HepG2 (cell line): Measurements from ENCODE around the gene RNF114. TPM values are rescaled to one million over a fixed set of nuclear protein-coding genes. Genes with fewer than 3 reads are reported as not detected.

ENCODE experiments used
- HDAC6 ChIP-seq: fragments of 200-600 bp; sonication (generic); IDR thresholded peaks from 2 replicates; pipeline ENCODE4 v1.7.0; 2017; ENCODE audit warnings: mild to moderate bottlenecking, antibody characterized with exemption, low read length, low read depth
- KDM5B ChIP-seq: sonication (generic); formaldehyde crosslinking; IDR thresholded peaks from 2 replicates; pipeline ENCODE4 v1.4.0; 2020; ENCODE audit warnings: missing genetic modification reagents, mild to moderate bottlenecking, borderline replicate concordance
- MAFF ChIP-seq: IDR thresholded peaks from 2 replicates; pipeline ENCODE4 v1.6.1; 2011; ENCODE audit warnings: low read depth, low read length, improper control_type of control experiment
- PHF20 ChIP-seq: sonication (generic); formaldehyde crosslinking; IDR thresholded peaks from 2 replicates; pipeline ENCODE4 v1.5.0; 2020; ENCODE audit warnings: mild to moderate bottlenecking, missing genetic modification reagents
- PITX1 ChIP-seq: sonication (generic); formaldehyde crosslinking; IDR thresholded peaks from 2 replicates; pipeline ENCODE4 v1.5.1; 2020; ENCODE audit warnings: mild to moderate bottlenecking, missing genetic modification reagents
- SMYD3 ChIP-seq: sonication (generic); formaldehyde crosslinking; IDR thresholded peaks from 2 replicates; pipeline ENCODE4 v1.8.1; 2023; ENCODE audit warnings: mild to moderate bottlenecking, missing genetic modification reagents
- ZBTB1 ChIP-seq: sonication (generic); formaldehyde crosslinking; IDR thresholded peaks from 2 replicates; pipeline ENCODE4 v1.4.0; 2020; ENCODE audit warnings: missing genetic modification reagents, borderline replicate concordance
- ZBTB49 ChIP-seq: sonication (generic); formaldehyde crosslinking; IDR thresholded peaks from 2 replicates; pipeline ENCODE4 v1.4.0; 2020; ENCODE audit warnings: missing genetic modification reagents, borderline replicate concordance
- ZC3H13 ChIP-seq: sonication (generic); formaldehyde crosslinking; IDR thresholded peaks from 2 replicates; pipeline ENCODE4 v1.8.1; 2023; ENCODE audit warnings: mild to moderate bottlenecking, missing genetic modification reagents, moderate library complexity
- ZFP82 ChIP-seq: sonication (generic); formaldehyde crosslinking; IDR thresholded peaks from 2 replicates; pipeline ENCODE4 v1.5.1; 2020; ENCODE audit warnings: mild to moderate bottlenecking, missing genetic modification reagents, borderline replicate concordance
- ZNF644 ChIP-seq: IDR thresholded peaks from 2 replicates; pipeline ENCODE4 v1.6.1; 2016; ENCODE audit warnings: low read depth
- ZZZ3 ChIP-seq: sonication (generic); formaldehyde crosslinking; IDR thresholded peaks from 2 replicates; pipeline ENCODE4 v1.4.0; 2020; ENCODE audit warnings: missing genetic modification reagents, mild to moderate bottlenecking, borderline replicate concordance
- polyA plus RNA-seq, 8 experiments: library from polyadenylated mRNA; depleted of rRNA in 3 of 8; stranded (reverse) in 7 of 8; unstranded in 1 of 8; fragments of >200 nt; fragmentation: Illumina TruSeq in 4 of 8; extraction: Trizol in 4 of 8; gene quantifications; 2 replicates each; pipeline versions ENCODE4 v1.2.1 to v1.2.3, GENCODE V29; 2011 to 2016; ENCODE audit warnings: low read depth in 4 of 8, missing spikeins in 1 of 8, mixed read lengths in 1 of 8; ENCODE audit not compliant: insufficient read depth in 1 of 8
- total RNA-seq, 5 experiments: library from RNA; depleted of rRNA; stranded (reverse); fragments of >200 nt; fragmentation: Illumina TruSeq; extraction: Trizol; gene quantifications; 2 replicates each; pipeline ENCODE4 v1.2.3, GENCODE V29; 2016; ENCODE audit warnings: low read depth in 1 of 5
- TF ChIP-seq, protein P1 (sequence below): sonication (generic); formaldehyde crosslinking; IDR thresholded peaks from 2 replicates; pipeline ENCODE4 v1.4.0; 2020; ENCODE audit warnings: low read depth, missing genetic modification reagents
- TF ChIP-seq, protein P2 (sequence below): sonication (generic); formaldehyde crosslinking; IDR thresholded peaks from one replicate; pipeline ENCODE4 v1.5.1; 2020; ENCODE audit warnings: mild to moderate bottlenecking, missing genetic modification reagents; ENCODE audit errors: not compliant biosample characterization

Gene RNF114
- total and polyA plus RNA-seq, 2 of the 13 experiments (the other 11 are each of a cell fraction or from before 2014, with no cell fraction given) = 119 to 126 TPM

DNA sequence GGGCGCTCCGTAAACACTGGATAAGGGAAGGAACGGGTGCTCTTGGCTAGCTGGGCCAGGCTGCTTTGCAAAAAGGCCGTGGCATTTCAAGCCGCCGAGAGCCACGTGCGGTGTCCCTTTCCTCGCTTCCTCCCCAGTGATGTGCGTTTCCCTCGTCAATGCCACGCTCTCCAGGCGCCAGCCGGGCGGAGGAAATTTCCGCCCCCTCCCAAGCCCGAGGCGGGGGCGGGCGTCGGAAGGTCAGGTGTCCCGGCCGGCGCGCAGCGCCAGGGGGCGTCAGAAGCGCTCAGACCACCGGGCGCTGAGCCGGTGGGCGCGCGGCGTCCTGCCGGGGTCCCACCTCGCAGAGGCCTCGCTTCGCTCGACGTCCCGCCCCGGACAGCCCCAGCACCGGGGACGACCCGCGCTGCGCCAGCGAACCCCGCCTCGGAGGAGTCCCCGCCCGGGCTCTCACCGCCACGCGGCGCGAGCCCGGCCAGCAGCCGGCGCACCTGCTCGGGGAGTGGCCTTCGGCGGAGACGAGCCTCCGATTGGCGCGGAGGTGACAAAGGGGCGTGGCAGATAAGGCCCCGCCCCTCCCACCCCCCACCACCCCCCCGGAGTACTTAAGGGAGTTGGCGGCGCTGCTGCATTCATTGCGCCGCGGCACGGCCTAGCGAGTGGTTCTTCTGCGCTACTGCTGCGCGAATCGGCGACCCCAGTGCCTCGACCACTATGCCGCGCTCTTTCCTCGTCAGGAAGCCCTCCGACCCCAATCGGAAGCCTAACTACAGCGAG lies 46.3 kb downstream of the RNF114 start, which contains the start of gene SNAI1 (continued):
- TF ChIP-seq, protein P1, sequence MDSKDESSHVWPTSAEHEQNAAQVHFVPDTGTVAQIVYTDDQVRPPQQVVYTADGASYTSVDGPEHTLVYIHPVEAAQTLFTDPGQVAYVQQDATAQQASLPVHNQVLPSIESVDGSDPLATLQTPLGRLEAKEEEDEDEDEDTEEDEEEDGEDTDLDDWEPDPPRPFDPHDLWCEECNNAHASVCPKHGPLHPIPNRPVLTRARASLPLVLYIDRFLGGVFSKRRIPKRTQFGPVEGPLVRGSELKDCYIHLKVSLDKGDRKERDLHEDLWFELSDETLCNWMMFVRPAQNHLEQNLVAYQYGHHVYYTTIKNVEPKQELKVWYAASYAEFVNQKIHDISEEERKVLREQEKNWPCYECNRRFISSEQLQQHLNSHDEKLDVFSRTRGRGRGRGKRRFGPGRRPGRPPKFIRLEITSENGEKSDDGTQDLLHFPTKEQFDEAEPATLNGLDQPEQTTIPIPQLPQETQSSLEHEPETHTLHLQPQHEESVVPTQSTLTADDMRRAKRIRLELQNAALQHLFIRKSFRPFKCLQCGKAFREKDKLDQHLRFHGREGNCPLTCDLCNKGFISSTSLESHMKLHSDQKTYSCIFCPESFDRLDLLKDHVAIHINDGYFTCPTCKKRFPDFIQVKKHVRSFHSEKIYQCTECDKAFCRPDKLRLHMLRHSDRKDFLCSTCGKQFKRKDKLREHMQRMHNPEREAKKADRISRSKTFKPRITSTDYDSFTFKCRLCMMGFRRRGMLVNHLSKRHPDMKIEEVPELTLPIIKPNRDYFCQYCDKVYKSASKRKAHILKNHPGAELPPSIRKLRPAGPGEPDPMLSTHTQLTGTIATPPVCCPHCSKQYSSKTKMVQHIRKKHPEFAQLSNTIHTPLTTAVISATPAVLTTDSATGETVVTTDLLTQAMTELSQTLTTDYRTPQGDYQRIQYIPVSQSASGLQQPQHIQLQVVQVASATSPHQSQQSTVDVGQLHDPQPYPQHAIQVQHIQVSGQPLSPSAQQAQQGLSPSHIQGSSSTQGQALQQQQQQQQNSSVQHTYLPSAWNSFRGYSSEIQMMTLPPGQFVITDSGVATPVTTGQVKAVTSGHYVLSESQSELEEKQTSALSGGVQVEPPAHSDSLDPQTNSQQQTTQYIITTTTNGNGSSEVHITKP (CRISPR knock-in tag) = 0 out of 2 replicates have a peak, but pooled peaks have one; percentile 43
- TF ChIP-seq, protein P2, sequence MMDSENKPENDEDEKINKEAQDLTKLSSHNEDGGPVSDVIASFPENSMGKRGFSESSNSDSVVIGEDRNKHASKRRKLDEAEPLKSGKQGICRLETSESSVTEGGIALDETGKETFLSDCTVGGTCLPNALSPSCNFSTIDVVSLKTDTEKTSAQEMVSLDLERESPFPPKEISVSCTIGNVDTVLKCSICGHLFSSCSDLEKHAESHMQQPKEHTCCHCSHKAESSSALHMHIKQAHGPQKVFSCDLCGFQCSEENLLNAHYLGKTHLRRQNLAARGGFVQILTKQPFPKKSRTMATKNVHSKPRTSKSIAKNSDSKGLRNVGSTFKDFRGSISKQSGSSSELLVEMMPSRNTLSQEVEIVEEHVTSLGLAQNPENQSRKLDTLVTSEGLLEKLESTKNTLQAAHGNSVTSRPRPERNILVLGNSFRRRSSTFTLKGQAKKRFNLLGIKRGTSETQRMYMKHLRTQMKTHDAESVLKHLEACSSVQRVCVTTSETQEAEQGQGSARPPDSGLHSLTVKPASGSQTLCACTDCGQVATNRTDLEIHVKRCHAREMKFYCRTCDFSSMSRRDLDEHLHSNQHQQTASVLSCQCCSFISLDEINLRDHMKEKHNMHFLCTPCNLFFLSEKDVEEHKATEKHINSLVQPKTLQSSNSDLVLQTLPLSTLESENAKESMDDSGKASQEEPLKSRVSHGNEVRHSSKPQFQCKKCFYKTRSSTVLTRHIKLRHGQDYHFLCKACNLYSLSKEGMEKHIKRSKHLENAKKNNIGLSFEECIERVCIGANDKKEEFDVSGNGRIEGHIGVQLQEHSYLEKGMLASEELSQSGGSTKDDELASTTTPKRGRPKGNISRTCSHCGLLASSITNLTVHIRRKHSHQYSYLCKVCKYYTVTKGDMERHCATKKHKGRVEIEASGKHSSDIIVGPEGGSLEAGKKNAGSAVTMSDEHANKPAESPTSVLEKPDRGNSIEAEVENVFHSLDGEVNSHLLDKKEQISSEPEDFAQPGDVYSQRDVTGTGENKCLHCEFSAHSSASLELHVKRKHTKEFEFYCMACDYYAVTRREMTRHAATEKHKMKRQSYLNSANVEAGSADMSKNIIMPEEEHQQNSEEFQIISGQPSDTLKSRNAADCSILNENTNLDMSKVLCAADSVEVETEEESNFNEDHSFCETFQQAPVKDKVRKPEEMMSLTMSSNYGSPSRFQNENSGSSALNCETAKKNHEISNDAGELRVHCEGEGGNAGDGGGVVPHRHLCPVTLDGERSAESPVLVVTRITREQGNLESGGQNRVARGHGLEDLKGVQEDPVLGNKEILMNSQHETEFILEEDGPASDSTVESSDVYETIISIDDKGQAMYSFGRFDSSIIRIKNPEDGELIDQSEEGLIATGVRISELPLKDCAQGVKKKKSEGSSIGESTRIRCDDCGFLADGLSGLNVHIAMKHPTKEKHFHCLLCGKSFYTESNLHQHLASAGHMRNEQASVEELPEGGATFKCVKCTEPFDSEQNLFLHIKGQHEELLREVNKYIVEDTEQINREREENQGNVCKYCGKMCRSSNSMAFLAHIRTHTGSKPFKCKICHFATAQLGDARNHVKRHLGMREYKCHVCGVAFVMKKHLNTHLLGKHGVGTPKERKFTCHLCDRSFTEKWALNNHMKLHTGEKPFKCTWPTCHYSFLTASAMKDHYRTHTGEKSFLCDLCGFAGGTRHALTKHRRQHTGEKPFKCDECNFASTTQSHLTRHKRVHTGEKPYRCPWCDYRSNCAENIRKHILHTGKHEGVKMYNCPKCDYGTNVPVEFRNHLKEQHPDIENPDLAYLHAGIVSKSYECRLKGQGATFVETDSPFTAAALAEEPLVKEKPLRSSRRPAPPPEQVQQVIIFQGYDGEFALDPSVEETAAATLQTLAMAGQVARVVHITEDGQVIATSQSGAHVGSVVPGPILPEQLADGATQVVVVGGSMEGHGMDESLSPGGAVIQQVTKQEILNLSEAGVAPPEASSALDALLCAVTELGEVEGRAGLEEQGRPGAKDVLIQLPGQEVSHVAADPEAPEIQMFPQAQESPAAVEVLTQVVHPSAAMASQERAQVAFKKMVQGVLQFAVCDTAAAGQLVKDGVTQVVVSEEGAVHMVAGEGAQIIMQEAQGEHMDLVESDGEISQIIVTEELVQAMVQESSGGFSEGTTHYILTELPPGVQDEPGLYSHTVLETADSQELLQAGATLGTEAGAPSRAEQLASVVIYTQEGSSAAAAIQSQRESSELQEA (CRISPR knock-in tag) = no peak
- TF ChIP-seq MAFF (no peak), ZBTB49 (CRISPR knock-in tag) (peak; percentile 66; the same call in 1 of the 2 replicates), ZBTB1 (CRISPR knock-in tag) (peak; percentile 84; the same call in 1 of the 2 replicates), HDAC6 (no peak), ZC3H13 (CRISPR knock-in tag) (peak; percentile 97), PITX1 (CRISPR knock-in tag) (peak; percentile 70; the same call in 1 of the 2 replicates), KDM5B (CRISPR knock-in tag) (peak; percentile 92; the same call in 1 of the 2 replicates), ZFP82 (CRISPR knock-in tag) (peak; percentile 96; the same call in 1 of the 2 replicates), PHF20 (CRISPR knock-in tag) (no peak; the same call in 1 of the 2 replicates), SMYD3 (CRISPR knock-in tag) (no peak; the same call in 1 of the 2 replicates), ZNF644 (no peak), ZZZ3 (CRISPR knock-in tag) (no peak)
